Measurements from ENCODE around the gene CFDP1.

- TF ChIP-seq, protein P1, sequence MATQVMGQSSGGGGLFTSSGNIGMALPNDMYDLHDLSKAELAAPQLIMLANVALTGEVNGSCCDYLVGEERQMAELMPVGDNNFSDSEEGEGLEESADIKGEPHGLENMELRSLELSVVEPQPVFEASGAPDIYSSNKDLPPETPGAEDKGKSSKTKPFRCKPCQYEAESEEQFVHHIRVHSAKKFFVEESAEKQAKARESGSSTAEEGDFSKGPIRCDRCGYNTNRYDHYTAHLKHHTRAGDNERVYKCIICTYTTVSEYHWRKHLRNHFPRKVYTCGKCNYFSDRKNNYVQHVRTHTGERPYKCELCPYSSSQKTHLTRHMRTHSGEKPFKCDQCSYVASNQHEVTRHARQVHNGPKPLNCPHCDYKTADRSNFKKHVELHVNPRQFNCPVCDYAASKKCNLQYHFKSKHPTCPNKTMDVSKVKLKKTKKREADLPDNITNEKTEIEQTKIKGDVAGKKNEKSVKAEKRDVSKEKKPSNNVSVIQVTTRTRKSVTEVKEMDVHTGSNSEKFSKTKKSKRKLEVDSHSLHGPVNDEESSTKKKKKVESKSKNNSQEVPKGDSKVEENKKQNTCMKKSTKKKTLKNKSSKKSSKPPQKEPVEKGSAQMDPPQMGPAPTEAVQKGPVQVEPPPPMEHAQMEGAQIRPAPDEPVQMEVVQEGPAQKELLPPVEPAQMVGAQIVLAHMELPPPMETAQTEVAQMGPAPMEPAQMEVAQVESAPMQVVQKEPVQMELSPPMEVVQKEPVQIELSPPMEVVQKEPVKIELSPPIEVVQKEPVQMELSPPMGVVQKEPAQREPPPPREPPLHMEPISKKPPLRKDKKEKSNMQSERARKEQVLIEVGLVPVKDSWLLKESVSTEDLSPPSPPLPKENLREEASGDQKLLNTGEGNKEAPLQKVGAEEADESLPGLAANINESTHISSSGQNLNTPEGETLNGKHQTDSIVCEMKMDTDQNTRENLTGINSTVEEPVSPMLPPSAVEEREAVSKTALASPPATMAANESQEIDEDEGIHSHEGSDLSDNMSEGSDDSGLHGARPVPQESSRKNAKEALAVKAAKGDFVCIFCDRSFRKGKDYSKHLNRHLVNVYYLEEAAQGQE (IDR thresholded peaks at IDR 0.05; ENCODE audit: low read depth): no peak
- TF ChIP-seq NFIC (IDR thresholded peaks at IDR 0.05) (peak; percentile 10; the same call in 1 of the 2 replicates), TCF12 (IDR thresholded peaks at IDR 0.05; ENCODE audit: low read depth) (no peak), EGR1 (IDR thresholded peaks at IDR 0.05) (no peak), YY1 (IDR thresholded peaks at IDR 0.05; ENCODE audit: low read depth) (no peak), TAF1 (IDR thresholded peaks at IDR 0.05; ENCODE audit: low read depth) (no peak), ZBTB7A (IDR thresholded peaks at IDR 0.05; ENCODE audit: low read depth) (no peak), TEAD4 (IDR thresholded peaks at IDR 0.05) (0 out of 2 replicates have a peak, but pooled peaks have one; percentile 6), EP300 (IDR thresholded peaks at IDR 0.05; ENCODE audit: borderline replicate concordance) (peak; percentile 63; the same call in 1 of the 2 replicates), RAD21 (IDR thresholded peaks at IDR 0.05; ENCODE audit: low read depth) (no peak)
- TF ChIP-seq, protein P2, sequence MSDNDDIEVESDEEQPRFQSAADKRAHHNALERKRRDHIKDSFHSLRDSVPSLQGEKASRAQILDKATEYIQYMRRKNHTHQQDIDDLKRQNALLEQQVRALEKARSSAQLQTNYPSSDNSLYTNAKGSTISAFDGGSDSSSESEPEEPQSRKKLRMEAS (IDR thresholded peaks at IDR 0.05): no peak
Measured at GRCh38 chr16:75402159-75402820, 31.0 kb downstream of the CFDP1 start.
